ENCODE measurements around the gene TTC28.

The TTC28 gene

DNA sequence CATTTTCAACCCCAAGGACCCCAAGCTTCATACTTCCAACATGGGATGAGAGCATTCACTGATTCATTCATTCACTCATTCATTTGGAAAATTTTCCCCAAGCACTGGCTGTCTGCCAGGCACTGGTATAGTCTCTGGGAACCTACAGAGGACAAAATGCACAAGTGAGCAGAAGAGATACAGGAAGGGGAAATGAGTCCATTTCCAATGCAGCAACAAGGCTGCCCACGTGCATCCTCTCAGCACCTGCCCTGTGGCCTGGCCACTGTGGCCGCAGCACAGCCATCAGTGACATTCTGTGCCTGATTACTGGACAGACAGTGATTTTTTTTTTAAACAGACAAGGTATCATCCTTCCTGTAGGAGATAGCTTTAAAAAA lies 664.6 kb downstream of the TTC28 start:
- H3K4me3 Mint-ChIP-seq = no peak overlapping the region
- H3K4me1 Mint-ChIP-seq = peaks cover 3 to 8% of the 10 kb centered on the region in 2 donors
- no peaks in the 10 kb centered on the region for H3K9me3 Mint-ChIP-seq
- no peak for DNase-seq
- ATAC-seq (replicated peaks) = no peak
- no peaks in the 10 kb centered on the region for H3K36me3 Mint-ChIP-seq
- H3K27ac Mint-ChIP-seq = no peak overlapping the region
- no peaks in the 10 kb centered on the region for H3K27me3 Mint-ChIP-seq

DNA sequence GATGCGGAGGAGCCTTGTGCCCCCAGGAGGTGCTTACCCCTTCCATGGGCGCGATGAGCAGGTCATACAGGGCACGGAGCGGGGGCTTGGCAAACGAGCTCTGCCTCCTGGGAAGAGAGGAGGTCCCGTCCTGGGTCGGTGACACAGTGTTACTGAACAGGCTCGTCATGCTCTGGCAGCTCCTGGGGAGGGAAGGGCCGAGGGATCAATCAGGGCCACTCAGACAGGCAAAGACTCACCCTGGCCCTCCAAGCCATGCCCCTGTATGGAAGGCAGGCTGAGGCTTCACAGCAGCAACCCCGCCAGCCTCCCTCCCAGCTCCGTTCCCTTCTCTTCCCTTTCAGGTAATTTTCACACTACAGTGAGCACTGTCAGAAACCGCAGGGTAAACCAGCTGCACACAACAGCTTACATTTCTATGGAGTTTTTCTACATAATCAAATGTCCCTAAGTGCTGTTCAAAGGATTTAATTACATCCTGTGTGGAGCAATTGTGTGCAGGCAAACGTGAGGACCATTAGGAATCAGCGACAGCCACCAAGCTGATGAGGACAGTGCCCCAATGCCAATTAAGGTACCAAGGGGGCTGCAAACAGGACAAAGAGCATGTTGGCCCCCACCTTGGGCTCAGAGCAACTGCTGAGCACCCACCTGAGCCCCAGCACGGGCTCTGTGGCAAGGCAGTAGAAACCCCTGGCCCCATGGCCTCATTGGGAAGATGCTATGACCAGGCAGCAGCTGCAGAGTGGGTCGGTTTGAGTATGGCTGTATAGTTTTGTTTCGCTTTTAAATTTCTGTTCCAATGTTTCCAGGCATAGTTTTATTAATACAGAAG lies 665.2 kb downstream of the TTC28 start:
- Mint-ChIP-seq H3K4me1 (peaks cover 0 to 2% of the 10 kb centered on the region in 2 donors), H3K27ac (no peak overlapping the region), H3K4me3 (no peak overlapping the region), H3K27me3 (no peaks in the 10 kb centered on the region), H3K9me3 (no peaks in the 10 kb centered on the region), H3K36me3 (no peaks in the 10 kb centered on the region)
- DNase-seq = no peak
- no peak for ATAC-seq (replicated peaks)

DNA sequence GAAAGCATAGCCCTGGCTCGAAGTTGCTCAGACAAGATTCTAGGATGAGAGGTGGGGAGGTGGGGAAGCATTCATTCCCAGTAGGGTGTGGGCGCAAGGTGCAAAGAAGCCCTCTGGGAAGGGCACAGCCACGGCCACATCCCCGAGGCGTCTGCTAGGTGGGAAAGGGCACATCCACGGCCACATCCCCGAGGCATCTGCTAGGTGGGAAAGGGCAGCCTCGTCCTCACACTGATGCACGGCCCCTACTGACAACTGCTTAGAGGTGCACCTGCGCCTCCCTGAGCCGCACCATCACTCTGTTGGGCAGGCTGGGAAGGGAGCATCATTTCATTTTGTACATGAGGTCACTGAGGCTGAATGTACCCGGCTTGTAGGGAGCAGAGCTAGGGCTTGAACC lies 666.0 kb downstream of the TTC28 start:
- no peak overlapping the region for H3K4me3 Mint-ChIP-seq
- ATAC-seq (replicated peaks) = no peak
- no peaks in the 10 kb centered on the region for H3K9me3 Mint-ChIP-seq
- no peak for DNase-seq
- H3K27me3 Mint-ChIP-seq = no peaks in the 10 kb centered on the region
- no peaks in the 10 kb centered on the region for H3K36me3 Mint-ChIP-seq
- H3K27ac Mint-ChIP-seq = no peak overlapping the region
- H3K4me1 Mint-ChIP-seq = no peaks in the 10 kb centered on the region

DNA sequence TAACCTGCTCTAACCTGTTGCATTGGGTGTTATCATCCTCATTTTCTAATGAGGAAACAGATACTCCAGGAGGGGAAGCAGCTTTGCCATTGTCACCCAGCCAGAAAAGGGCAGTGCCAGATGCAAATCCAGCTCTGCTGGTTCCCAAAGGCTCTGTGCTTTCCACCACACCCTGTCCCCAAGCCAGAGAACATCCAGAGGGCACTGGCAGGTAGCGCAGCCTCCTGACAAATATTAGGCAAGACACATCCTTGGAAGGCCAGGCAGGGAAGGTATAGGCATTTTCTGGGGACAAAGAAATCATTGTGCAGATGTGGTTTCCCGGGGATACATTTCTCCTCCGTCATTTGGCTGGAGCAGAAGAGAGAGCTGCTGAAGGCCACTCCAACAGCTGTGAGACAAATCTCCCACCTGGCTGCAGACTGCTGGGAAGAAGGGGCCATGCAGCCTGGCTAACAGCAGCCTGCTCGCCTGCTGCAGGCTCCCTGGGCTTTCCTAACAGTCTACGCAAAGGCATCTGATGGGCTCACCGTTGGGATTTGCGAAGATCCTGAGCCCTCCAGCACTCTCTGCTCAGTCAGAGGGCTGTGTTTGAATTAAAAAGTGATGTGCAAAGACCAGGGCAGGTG lies 666.7 kb downstream of the TTC28 start:
- H3K27me3 Mint-ChIP-seq = no peaks in the 10 kb centered on the region
- DNase-seq = no peak

DNA sequence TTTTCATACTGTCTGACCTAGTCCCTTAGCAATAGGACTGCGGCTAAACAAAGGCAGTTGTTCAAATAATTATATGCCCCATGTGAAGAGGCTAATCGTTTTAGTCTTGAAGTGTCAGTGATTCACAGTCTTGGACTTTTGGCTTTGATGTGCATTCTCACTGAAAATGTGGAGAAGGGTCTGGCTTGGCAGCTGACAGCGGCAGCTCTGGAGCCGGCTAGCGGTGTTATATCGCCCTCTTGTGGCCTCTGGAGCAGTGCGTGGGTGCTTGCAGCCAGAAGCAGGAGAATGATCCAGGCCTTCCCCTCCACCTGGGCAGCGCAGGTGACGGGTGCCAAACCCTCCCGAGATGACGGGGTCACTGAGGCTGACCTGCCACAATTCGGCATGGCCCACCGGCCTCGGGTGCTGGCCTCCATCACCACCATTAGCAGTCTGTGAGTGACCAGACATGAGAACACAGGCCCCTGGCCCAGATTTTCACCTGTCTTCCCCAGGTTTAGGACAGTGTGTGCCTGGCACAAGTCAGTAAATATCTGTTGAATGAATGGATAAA lies 670.3 kb downstream of the TTC28 start:
- DNase-seq = peak; percentile 67
- no peaks in the 10 kb centered on the region for H3K4me1 Mint-ChIP-seq
- no peak overlapping the region for H3K27ac Mint-ChIP-seq
- no peaks in the 10 kb centered on the region for H3K27me3 Mint-ChIP-seq
- peak; percentile 93 to 97 for ATAC-seq (replicated peaks)
- H3K9me3 Mint-ChIP-seq = no peaks in the 10 kb centered on the region
- no peaks in the 10 kb centered on the region for H3K36me3 Mint-ChIP-seq
- H3K4me3 Mint-ChIP-seq = no peak overlapping the region

More for the DNA sequence above, 666.7 kb downstream of the TTC28 start:
- ATAC-seq (replicated peaks) = no peak
- no peak overlapping the region for H3K27ac Mint-ChIP-seq
- no peaks in the 10 kb centered on the region for H3K4me1 Mint-ChIP-seq
- no peaks in the 10 kb centered on the region for H3K9me3 Mint-ChIP-seq
- H3K36me3 Mint-ChIP-seq = no peaks in the 10 kb centered on the region
- H3K4me3 Mint-ChIP-seq = no peak overlapping the region

DNA sequence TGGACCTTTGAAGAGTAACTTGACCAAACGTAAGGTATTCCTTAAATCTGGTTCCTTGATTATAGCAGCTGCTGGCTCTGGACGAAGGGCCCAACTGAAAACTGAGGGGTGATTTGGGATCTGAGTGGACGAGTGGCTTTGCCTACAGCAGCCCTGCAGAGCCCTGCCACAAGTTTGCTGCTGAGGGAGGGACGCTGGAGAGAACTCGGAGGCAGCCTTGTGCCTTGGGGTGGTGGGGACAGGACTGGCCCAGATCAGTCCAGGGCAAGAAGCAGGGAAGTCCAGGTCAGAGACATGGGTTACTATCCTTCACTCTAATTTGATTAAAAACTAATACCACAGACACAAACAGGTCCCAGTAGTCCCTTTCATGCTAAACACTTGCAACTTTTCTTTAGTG lies 671.0 kb downstream of the TTC28 start:
- Mint-ChIP-seq H3K4me1 (no peaks in the 10 kb centered on the region), H3K27me3 (no peaks in the 10 kb centered on the region), H3K27ac (no peak overlapping the region), H3K9me3 (no peaks in the 10 kb centered on the region), H3K4me3 (no peak overlapping the region), H3K36me3 (no peaks in the 10 kb centered on the region)
- ATAC-seq (replicated peaks) = no peak
- DNase-seq = no peak

DNA sequence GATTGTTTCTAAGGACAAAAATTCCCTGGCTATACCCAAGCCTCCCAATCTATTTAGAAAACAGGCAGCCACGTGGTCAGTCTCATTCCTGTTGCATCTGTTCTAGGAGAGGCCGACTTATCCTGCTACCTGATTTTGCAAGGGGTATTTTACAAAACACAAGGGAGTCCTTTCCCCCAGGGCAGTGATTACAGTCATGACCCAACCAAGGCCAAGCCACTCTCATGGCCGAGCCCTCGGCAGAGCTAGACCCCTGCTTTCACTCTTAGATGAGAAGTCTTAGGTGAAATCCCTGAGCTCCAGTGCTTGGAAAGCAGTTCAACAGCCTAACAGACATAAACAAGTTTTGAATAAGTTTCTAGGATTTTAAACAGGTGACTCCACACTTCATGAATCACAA lies 671.6 kb downstream of the TTC28 start:
- H3K27me3 Mint-ChIP-seq = no peaks in the 10 kb centered on the region
- no peak overlapping the region for H3K4me3 Mint-ChIP-seq
- no peak for ATAC-seq (replicated peaks)
- H3K27ac Mint-ChIP-seq = no peak overlapping the region
- DNase-seq = no peak
- no peaks in the 10 kb centered on the region for H3K4me1 Mint-ChIP-seq
- H3K36me3 Mint-ChIP-seq = no peaks in the 10 kb centered on the region
- no peaks in the 10 kb centered on the region for H3K9me3 Mint-ChIP-seq

DNA sequence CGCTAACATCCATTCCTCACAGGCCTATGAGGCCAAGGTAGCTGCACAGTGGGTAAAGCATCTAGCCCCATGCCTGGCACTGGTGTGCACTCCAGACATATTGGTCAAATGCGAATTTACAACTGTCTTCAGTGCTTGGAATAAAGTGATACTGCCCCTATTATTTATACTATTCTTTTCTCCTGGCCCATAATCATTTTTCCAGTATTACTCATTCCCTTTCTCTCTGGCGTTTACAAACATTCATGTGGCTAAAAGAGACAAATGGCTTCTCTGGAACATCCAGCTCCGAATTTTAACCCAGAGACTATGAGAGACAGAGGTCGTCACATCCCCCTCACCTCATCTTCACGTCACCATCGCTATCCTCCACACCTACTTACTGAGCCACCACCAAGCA lies 673.4 kb downstream of the TTC28 start:
- no peak for DNase-seq
- no peaks in the 10 kb centered on the region for H3K36me3 Mint-ChIP-seq

DNA sequence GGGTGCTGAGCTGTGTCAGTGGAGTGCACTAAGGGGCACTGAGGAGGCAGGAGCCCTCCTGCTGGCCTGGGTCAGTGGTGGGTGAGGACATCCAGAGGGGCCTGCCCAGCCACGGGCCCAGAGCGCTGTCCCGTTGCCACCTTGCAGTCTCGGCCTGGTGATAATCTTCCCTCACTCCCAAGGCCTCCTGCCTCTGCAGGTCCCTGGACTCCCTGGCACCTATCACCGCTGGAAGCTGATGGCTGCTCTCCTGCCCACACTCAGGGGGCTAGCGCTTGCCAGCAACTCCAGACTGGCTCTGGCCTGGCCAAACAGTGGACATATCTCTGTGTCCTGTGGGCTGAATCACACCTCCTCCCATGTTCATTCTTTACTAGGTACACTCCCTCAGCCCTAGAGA lies 674.1 kb downstream of the TTC28 start:
- Mint-ChIP-seq H3K27me3 (no peaks in the 10 kb centered on the region), H3K27ac (no peak overlapping the region), H3K36me3 (no peaks in the 10 kb centered on the region), H3K9me3 (no peaks in the 10 kb centered on the region), H3K4me3 (no peak overlapping the region), H3K4me1 (no peaks in the 10 kb centered on the region)
- DNase-seq (no peak), ATAC-seq (replicated peaks) (no peak)

More for the DNA sequence above, 673.4 kb downstream of the TTC28 start:
- no peaks in the 10 kb centered on the region for H3K27me3 Mint-ChIP-seq
- no peak for ATAC-seq (replicated peaks)
- H3K27ac Mint-ChIP-seq = no peak overlapping the region
- H3K4me3 Mint-ChIP-seq = no peak overlapping the region
- H3K4me1 Mint-ChIP-seq = no peaks in the 10 kb centered on the region
- no peaks in the 10 kb centered on the region for H3K9me3 Mint-ChIP-seq

DNA sequence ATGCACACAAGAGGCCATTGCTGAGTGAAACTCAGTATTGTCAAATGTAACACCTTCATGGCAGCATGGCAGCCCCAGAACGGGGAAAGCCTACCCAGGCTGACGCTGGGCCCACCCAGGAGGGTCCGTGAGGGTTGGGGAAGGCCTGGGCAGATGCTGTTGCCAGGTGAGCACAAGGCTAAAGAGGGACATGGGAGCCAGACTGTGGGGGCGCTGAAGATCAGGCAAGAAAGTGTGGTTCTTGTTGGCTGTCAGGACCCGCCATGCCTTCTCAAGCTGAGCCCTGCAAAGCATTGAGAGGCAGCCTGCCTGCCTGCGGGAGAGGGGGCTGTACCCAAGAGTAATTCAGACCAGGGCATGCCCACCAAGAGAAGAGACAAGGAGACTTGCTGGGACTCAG lies 675.6 kb downstream of the TTC28 start:
- ATAC-seq (replicated peaks) = no peak
- Mint-ChIP-seq H3K9me3 (no peaks in the 10 kb centered on the region), H3K27ac (no peak overlapping the region)

DNA sequence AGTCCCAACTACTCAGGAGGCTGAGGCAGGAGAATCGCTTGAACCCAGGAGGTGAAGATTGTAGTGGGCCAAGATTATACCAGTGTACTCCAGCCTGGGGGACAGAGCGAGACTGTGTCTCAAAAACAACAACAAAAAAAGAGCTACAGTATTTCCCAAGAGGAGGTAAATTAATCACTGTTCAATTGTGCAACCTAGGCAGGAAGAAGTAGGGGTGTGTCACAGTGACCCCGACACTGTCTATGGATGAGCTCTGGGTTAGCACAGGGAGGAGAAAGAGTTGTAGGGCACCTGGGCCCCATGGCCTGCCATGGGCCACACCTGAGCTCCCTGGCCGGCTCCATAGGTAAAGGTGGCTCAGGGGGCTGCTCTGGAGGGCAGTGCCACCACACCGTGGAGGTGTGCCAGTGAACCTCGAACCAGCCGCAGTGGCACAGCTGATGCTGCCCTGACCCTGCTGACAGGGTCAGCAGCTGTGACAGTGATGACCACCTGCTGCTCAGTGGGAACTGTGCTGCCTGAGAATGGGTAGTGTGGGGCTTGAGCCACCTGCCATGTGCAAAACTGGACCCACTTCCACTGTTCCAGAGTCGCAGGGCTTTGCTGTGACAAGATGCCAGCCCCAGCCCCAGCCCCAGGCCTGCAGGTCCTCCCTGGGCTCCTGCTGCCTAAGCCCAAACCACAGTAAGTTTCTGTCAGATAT lies 676.6 kb downstream of the TTC28 start:
- Mint-ChIP-seq H3K27ac (no peak overlapping the region), H3K4me1 (no peaks in the 10 kb centered on the region), H3K36me3 (no peaks in the 10 kb centered on the region), H3K27me3 (no peaks in the 10 kb centered on the region), H3K9me3 (no peaks in the 10 kb centered on the region), H3K4me3 (no peak overlapping the region)
- no peak for DNase-seq
- ATAC-seq (replicated peaks) = no peak

More for the DNA sequence above, 675.6 kb downstream of the TTC28 start:
- Mint-ChIP-seq H3K4me1 (no peaks in the 10 kb centered on the region), H3K36me3 (no peaks in the 10 kb centered on the region), H3K27me3 (no peaks in the 10 kb centered on the region), H3K4me3 (no peak overlapping the region)
- DNase-seq = no peak

DNA sequence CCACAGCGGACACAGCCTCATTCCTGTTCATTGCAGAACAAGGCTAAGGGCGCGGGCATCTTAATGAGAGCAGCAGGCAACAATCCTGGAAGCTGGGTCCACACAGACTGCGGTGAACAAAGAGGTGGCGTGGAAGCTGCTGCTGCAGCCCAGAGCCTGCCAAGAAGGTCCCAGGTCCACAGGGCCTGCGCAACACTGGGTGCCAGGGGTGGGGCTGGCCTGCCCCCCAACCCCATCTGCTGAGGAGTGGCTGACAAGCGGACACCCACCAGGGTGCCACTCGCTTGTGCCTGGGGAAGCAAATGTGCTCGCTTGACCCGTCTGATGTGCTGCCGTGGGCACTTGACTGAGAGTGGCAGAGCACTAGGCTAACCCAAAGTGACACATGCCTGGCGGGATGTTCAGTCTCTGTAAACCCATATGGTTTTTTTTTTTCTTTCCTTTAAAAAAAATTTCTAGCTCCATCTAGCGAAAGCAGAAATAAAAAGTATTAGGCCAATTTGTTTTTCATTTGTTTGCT lies 677.4 kb downstream of the TTC28 start:
- Mint-ChIP-seq H3K36me3 (no peaks in the 10 kb centered on the region), H3K4me3 (no peak overlapping the region), H3K4me1 (no peaks in the 10 kb centered on the region), H3K27ac (no peak overlapping the region), H3K9me3 (no peaks in the 10 kb centered on the region), H3K27me3 (no peaks in the 10 kb centered on the region)
- ATAC-seq (replicated peaks) (no peak), DNase-seq (no peak)

DNA sequence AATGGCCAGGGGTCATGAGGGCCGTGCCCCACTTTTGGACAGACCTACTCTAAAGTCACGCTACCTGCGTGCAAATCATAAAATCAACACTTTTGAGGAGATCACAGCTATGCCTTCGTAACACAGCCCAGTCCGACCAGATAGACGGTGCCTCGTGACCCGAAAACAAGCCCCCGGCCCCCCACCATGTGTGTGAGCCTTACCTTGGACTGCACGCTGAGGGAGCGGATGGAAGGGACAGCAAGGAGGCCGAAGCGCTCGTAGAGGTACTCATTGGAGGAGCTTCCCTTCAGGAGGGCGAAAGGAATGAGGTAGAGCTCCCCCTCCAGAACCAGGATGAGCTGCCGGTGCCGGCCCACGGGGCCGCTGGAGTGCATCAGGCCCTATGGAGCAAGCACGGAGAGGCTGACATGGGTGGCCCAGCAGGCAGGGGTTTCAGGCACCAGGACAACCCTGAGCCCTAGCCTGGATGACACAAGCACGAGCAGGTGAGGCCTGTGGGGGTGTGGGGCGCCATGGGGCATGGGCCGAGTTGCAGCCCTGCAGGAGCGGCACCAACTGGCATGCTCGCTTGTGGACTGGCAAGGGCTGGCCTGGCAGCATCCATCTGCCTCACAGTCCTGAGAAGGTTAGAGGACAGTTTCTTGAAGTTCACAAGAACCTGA lies 678.3 kb downstream of the TTC28 start:
- Mint-ChIP-seq H3K4me1 (no peaks in the 10 kb centered on the region), H3K4me3 (no peak overlapping the region), H3K9me3 (no peaks in the 10 kb centered on the region), H3K27ac (peak overlapping the region; percentile 37), H3K27me3 (no peaks in the 10 kb centered on the region), H3K36me3 (no peaks in the 10 kb centered on the region)
- DNase-seq = no peak
- ATAC-seq (replicated peaks) = no peak

DNA sequence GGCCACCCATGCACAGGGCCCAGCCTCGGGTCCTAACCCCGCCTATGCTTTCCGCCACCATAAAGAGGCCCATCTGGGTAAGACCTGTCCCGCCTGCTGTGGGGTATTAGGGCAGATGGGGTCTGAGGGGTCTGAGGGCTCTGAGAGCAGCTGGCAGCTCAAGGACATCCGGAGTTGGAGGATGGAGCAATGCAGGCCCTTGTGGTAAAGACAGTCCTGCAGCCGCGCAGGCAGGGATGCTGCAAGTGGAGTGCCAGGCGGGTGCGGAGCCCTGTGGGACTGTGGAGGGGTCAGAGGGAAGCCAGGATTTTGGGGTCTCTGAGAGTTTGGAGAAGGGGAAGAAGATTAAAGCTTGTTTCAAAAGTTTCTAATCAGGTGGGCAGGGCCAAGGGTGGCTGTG lies 679.3 kb downstream of the TTC28 start:
- no peaks in the 10 kb centered on the region for H3K4me1 Mint-ChIP-seq
- no peak overlapping the region for H3K4me3 Mint-ChIP-seq
- H3K9me3 Mint-ChIP-seq = no peaks in the 10 kb centered on the region
- no peaks in the 10 kb centered on the region for H3K27me3 Mint-ChIP-seq
- H3K27ac Mint-ChIP-seq = no peak overlapping the region
- no peak for ATAC-seq (replicated peaks)
- DNase-seq = no peak
- H3K36me3 Mint-ChIP-seq = no peaks in the 10 kb centered on the region

Measured in stimulated activated naive B cell treated with anti-CD40 and anti-IgM and Interleukin-4, amounts not matched to agents 10 μg/mL and 1 μg/mL and 100 μg/mL, for 72 hours (primary cell).